Endothelial cell of umbilical vein (primary cell): ENCODE measurements around the gene RYR1. TPM values are rescaled to one million over a fixed set of nuclear protein-coding genes. Genes with fewer than 3 reads are reported as not detected.

Source experiments
- BruUV-seq: library from RNA; stranded (reverse); fragments of 400-500 nt; replicated peaks from 2 replicates; lab custom pipeline; 2021; lab: Mats Ljungman, UMichigan
- CTCF ChIA-PET: fragments of 300-600, 350-600 bp; sonication (Branson Sonifier 250); formaldehyde crosslinking; loops from one replicate; lab custom pipeline; 2021; ENCODE audit warnings: antibody characterized with exemption, inconsistent platforms; lab: Charles Lee
- POLR2A ChIA-PET: fragments of 300-600, 350-600 bp; sonication (Branson Sonifier 250); formaldehyde crosslinking; loops from one replicate; lab custom pipeline; 2021; ENCODE audit warnings: antibody characterized with exemption, inconsistent platforms; lab: Charles Lee
- DNase-seq: peaks from one replicate; pipeline ENCODE4 v3.0.0-alpha.2; 2011; ENCODE audit warnings: low read depth, low spot score
- FAIRE-seq: peaks from 2 replicates; lab custom pipeline; 2011; peaks lifted over from hg19 to GRCh38; lab: Jason Lieb, UNC
- H2AFZ ChIP-seq: 2 replicates; pipeline ENCODE4 v1.6.0; 2012; ENCODE audit warnings: low read depth, low read length, control low read depth, inconsistent platforms
- H3K27ac ChIP-seq: 2 replicates; pipeline ENCODE4 v1.5.1; 2011; ENCODE audit warnings: low read depth, mild to moderate bottlenecking, control low read depth, low read length, moderate library complexity; ENCODE audit not compliant: insufficient read depth
- H3K27me3 ChIP-seq, 2 experiments: 2 replicates each; pipeline versions ENCODE4 v1.6.0 to v1.6.1; 2011; ENCODE audit warnings: low read length in 2 of 2, mixed read lengths in 1 of 2; ENCODE audit not compliant: control insufficient read depth in 2 of 2, insufficient read depth in 2 of 2
- H3K36me3 ChIP-seq, 2 experiments: 2 replicates in 1 of 2; 3 replicates in 1 of 2; pipeline ENCODE4 v1.5.1; 2011; ENCODE audit warnings: low read length in 2 of 2, mild to moderate bottlenecking in 1 of 2, moderate library complexity in 1 of 2; ENCODE audit not compliant: control insufficient read depth in 2 of 2, insufficient read depth in 2 of 2; ENCODE audit errors: extremely low read depth in 1 of 2
- H3K4me1 ChIP-seq: 3 replicates; pipeline ENCODE4 v1.5.1; 2011; ENCODE audit warnings: mild to moderate bottlenecking, low read length; ENCODE audit not compliant: control insufficient read depth, insufficient read depth; ENCODE audit errors: extremely low read depth
- H3K4me2 ChIP-seq: 2 replicates; pipeline ENCODE4 v1.6.1; 2011; ENCODE audit warnings: low read length, control low read depth, mixed read lengths; ENCODE audit not compliant: insufficient read depth
- H3K4me3 ChIP-seq, 3 experiments: fragments of 200-600 bp in 1 of 3; sonication (generic), shearing (Covaris generic) in 1 of 3; replicated peaks in 1 of 3; 2 replicates each; pipeline ENCODE4 v1.5.1; 2011 to 2016; ENCODE audit warnings: control low read depth in 3 of 3, low read length in 3 of 3, mild to moderate bottlenecking in 2 of 3, inconsistent platforms in 1 of 3, low read depth in 1 of 3, moderate library complexity in 1 of 3; ENCODE audit not compliant: insufficient read depth in 1 of 3
- H3K79me2 ChIP-seq: 2 replicates; pipeline ENCODE4 v1.6.0; 2012; ENCODE audit warnings: low read length, inconsistent platforms; ENCODE audit not compliant: control insufficient read depth, insufficient read depth
- H3K9ac ChIP-seq: replicated peaks from 2 replicates; pipeline ENCODE3; 2011; ENCODE audit warnings: low read length, control low read depth; ENCODE audit not compliant: insufficient read depth; ENCODE audit errors: extremely low read depth
- H3K9me1 ChIP-seq: replicated peaks from 3 replicates; pipeline ENCODE4 v1.6.0; 2011; ENCODE audit warnings: mild to moderate bottlenecking, low read length; ENCODE audit not compliant: control insufficient read depth, insufficient read depth; ENCODE audit errors: extremely low read depth
- H3K9me3 ChIP-seq: replicated peaks from 2 replicates; pipeline ENCODE4 v1.5.1; 2012; ENCODE audit warnings: low read length, inconsistent platforms; ENCODE audit not compliant: control insufficient read depth, insufficient read depth
- H4K20me1 ChIP-seq: replicated peaks from 2 replicates; pipeline ENCODE3; 2011; ENCODE audit warnings: mild to moderate bottlenecking, low read length; ENCODE audit not compliant: control insufficient read depth, insufficient read depth; ENCODE audit errors: extremely low read depth
- EZH2 ChIP-seq: IDR thresholded peaks from 2 replicates; pipeline ENCODE4 v1.6.1; 2012; ENCODE audit warnings: borderline replicate concordance, low read depth, mild to moderate bottlenecking, moderate library complexity, low read length, inconsistent platforms; ENCODE audit not compliant: severe bottlenecking
- FOS ChIP-seq: IDR thresholded peaks from 2 replicates; pipeline ENCODE4 v1.6.1; 2011; ENCODE audit warnings: mild to moderate bottlenecking, low read length, moderate library complexity, borderline replicate concordance; ENCODE audit not compliant: insufficient read depth
- GATA2 ChIP-seq: IDR thresholded peaks from 2 replicates; pipeline ENCODE4 v1.7.0; 2011; ENCODE audit warnings: low read depth, mild to moderate bottlenecking, moderate library complexity, mixed read lengths, low read length; ENCODE audit not compliant: insufficient read length, insufficient read depth
- JUN ChIP-seq: IDR thresholded peaks from 2 replicates; pipeline ENCODE4 v1.6.1; 2011; ENCODE audit warnings: borderline replicate concordance, low read depth; ENCODE audit not compliant: insufficient read length, insufficient read depth
- MYC ChIP-seq: IDR thresholded peaks from one replicate; pipeline ENCODE4 v1.6.1; 2011; ENCODE audit warnings: mild to moderate bottlenecking, low read depth, low read length
- POLR2A ChIP-seq: IDR thresholded peaks from 2 replicates; pipeline ENCODE4 v1.6.1; 2012; ENCODE audit warnings: low read depth, mild to moderate bottlenecking, control low read depth, low read length
- POLR2AphosphoS5 ChIP-seq: IDR thresholded peaks from 2 replicates; pipeline ENCODE4 v1.6.1; 2012; ENCODE audit warnings: low read depth, mild to moderate bottlenecking, control low read depth, low read length, moderate library complexity; ENCODE audit not compliant: insufficient read depth
- dilution Hi-C: fragments of 300-500 bp; cut with MboI; formaldehyde crosslinking; loops from one replicate; pipeline ENCODE4 v1.15.0; 2019; ENCODE audit warnings: low sequenced_read_pairs; ENCODE audit not compliant: extremely low pct_ligation_motif_present
- intact Hi-C: fragments of 100-400 bp; cut with micrococcal nuclease; formaldehyde crosslinking; loops from one replicate; pipeline ENCODE4 v1.10.0; 2022
- polyA plus RNA-seq, 4 experiments: library from polyadenylated mRNA; depleted of rRNA in 3 of 4; stranded (reverse) in 3 of 4; unstranded in 1 of 4; fragments of >200 nt; gene quantifications; 2 replicates each; pipeline versions ENCODE4 v1.2.1 to v1.2.3, GENCODE V29; 2011 to 2012; ENCODE audit warnings: missing spikeins in 1 of 4
- total RNA-seq: library from RNA; stranded (reverse); gene quantifications from 2 replicates; pipeline ENCODE4 v1.2.3, GENCODE V29; 2021
- TF ChIP-seq, protein P1 (sequence below): IDR thresholded peaks from 2 replicates; pipeline ENCODE4 v1.6.1; 2011; ENCODE audit not compliant: insufficient read depth, insufficient read length
- TF ChIP-seq, protein P2 (sequence below), 2 donors: IDR thresholded peaks; 1 replicate in 1 of 2; 2 replicates in 1 of 2; pipeline ENCODE4 v1.5.1; 2011; ENCODE audit warnings: low read length in 2 of 2, mild to moderate bottlenecking in 2 of 2, moderate library complexity in 2 of 2, control low read depth in 1 of 2, inconsistent platforms in 1 of 2, low read depth in 1 of 2; ENCODE audit not compliant: insufficient read depth in 1 of 2; ENCODE audit errors: extremely low read depth in 1 of 2

Gene RYR1
- total and polyA plus RNA-seq, 2 donors (not counting 3 experiments of a cell fraction or from before 2014, with no cell fraction given): under 0.01 to 0.02 TPM

DNA sequence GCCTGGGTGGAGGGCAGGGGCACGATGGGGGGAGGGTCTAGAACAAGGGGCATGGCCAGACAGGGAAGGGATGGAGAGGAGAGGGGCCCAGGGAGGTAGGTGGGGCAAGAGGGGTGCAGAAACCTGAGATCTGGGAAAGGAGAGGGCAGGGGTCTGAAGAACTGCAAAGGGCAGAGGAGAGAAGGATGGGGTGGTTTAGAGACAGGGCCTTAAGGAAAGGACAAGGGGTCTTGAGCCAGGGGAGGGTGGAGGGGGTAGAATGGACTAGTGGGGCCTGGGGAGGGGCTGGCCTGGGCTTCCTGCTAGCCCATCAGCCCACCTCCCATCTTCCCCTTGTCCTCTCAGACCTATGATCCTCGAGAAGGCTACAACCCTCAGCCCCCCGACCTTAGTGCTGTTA, 72.5 kb downstream of the RYR1 start:
- no peaks in the 10 kb centered on the region for H3K9me3 ChIP-seq
- H2AFZ ChIP-seq: no peak overlapping the region
- no peak overlapping the region for H3K4me3 ChIP-seq
- no peaks in the 10 kb centered on the region for H4K20me1 ChIP-seq
- ChIA-PET CTCF (no interaction called here), POLR2A (no interaction called here)
- intact Hi-C loops (no loop called here), dilution Hi-C loops (no loop called here)
- no peak overlapping the region for H3K9ac ChIP-seq
- BruUV-seq: no TSS peak
- TF ChIP-seq, protein P1, sequence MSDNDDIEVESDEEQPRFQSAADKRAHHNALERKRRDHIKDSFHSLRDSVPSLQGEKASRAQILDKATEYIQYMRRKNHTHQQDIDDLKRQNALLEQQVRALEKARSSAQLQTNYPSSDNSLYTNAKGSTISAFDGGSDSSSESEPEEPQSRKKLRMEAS: no peak
- TF ChIP-seq POLR2AphosphoS5: no peak
- TF ChIP-seq, protein P2, sequence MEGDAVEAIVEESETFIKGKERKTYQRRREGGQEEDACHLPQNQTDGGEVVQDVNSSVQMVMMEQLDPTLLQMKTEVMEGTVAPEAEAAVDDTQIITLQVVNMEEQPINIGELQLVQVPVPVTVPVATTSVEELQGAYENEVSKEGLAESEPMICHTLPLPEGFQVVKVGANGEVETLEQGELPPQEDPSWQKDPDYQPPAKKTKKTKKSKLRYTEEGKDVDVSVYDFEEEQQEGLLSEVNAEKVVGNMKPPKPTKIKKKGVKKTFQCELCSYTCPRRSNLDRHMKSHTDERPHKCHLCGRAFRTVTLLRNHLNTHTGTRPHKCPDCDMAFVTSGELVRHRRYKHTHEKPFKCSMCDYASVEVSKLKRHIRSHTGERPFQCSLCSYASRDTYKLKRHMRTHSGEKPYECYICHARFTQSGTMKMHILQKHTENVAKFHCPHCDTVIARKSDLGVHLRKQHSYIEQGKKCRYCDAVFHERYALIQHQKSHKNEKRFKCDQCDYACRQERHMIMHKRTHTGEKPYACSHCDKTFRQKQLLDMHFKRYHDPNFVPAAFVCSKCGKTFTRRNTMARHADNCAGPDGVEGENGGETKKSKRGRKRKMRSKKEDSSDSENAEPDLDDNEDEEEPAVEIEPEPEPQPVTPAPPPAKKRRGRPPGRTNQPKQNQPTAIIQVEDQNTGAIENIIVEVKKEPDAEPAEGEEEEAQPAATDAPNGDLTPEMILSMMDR (IDR thresholded peaks at IDR 0.05; ENCODE audit: extremely low read depth in 1 of 2, insufficient read depth in 1 of 2, low read depth in 1 of 2, low read length in 2 of 2): no peak
- TF ChIP-seq FOS: no peak
- TF ChIP-seq JUN: no peak
- no peak for TF ChIP-seq MYC
- TF ChIP-seq EZH2: no peak
- no peak for TF ChIP-seq POLR2A
- no peak for TF ChIP-seq GATA2
- no peak overlapping the region for H3K4me2 ChIP-seq
- no peaks in the 10 kb centered on the region for H3K27me3 ChIP-seq
- DNase-seq (no peak), FAIRE-seq (no peak)
- H3K79me2 ChIP-seq: no peaks in the 10 kb centered on the region
- H3K9me1 ChIP-seq: no peaks in the 10 kb centered on the region
- H3K4me1 ChIP-seq: no peaks in the 10 kb centered on the region
- no peaks in the 10 kb centered on the region for H3K36me3 ChIP-seq
- H3K27ac ChIP-seq: no peak overlapping the region
